ENCODE results near the gene COL26A1. TPM values are rescaled to one million over a fixed set of nuclear protein-coding genes. Genes with fewer than 3 reads are reported as not detected.
A peak's percentile ranks its signal among the peaks of the same experiment; 100 is the strongest.
"Not testable (repeated sequence)": the region's sequence is repeated elsewhere in the genome, so short reads cannot be mapped to it uniquely, and the experiment has no call there.

The COL26A1 gene
- total RNA-seq, 1 donor from 2014 or later = not detected

DNA sequence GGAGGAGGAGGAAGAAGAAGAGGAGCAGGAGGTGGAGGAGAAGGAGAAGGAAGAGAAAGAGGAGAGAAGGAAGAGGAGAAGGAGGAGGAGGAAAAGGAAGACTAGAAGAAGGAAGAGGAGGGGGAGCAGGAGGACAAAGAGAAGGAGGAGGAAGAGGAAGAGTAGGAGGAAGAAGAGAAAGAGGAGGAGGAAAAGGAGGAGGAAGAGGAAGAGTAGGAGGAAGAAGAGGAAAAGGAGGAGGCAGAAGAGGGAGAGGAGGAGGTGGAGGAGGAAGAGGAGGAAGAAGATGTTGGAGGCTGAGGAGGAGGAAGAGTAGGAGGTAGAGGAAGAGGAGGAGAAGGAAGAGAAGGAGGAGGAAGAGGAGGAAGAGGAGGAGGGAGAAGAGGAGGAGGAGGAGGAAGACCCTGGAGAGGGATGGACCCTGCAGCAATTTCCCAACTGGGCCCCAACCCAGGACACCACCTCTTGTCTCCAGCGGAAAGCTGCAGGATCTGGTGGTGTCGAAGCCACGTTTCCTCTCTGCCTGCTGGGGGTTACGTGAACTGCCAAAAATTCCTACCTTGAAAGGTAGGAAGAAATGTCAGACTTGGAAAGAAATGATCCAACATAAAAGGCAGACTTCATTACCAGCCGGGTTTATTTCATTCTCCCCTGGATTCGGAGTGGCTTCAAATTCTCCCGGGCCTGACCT, 38.9 kb downstream of the COL26A1 start:
- DNase-seq (ENCODE audit: low read depth in 2 of 2) = no peak

DNA sequence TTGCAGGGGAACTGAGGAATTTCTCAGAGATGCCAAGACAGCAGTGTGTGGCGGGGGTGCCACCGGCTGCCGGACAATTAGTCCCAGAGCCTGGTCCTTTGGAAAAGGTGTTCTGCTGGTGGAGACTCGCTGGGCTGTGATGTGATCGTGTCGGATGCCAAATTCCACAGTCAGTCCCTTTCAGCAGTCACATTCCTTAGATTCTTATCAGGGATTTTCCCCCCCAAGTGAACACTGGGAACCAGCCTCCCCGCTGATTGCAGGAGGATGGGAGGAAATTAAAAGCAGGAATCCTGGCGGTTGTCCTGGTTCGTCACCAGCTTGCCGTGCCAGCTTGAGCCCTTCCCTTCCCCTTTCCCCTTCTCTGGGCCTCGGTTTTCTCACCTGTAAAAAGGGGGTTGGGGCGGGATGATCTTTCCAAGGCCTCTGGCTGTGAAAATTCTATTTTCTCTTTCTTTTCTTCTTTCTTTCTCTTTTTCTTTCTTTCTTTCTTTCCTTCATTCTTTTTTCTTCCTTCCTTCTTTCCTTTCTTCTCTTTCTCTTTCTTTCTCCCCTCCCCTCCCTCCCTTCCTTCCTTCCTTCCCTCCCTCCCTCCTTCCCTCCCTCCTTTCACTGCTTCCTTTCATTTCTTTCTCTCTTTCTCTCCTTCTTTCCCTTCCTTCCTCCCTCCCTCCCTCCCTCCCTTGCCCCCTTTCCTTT, 39.6 kb downstream of the COL26A1 start:
- peak; percentile 50 to 66 for DNase-seq (ENCODE audit: low read depth in 2 of 2)

DNA sequence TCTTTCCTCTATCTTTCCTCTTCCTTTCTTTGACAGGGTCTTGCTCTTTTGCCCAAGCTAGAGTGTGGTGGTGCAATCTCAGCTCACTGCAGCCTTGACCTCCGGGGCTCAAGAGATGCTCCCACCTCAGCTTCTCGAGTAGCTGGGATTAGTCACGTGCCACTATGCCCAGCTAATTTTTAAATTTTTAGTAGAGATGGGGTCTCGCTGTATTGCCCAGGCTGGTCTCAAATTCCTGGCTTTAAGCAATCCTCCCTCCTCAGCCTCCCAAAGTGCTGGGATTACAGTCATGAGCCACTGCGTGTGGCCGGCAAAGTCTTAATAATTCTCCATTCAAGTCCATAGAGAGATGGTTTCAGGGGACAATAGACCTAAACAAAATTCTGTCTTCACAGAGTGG, 40.2 kb downstream of the COL26A1 start:
- no peak for DNase-seq (ENCODE audit: low read depth in 2 of 2)

DNA sequence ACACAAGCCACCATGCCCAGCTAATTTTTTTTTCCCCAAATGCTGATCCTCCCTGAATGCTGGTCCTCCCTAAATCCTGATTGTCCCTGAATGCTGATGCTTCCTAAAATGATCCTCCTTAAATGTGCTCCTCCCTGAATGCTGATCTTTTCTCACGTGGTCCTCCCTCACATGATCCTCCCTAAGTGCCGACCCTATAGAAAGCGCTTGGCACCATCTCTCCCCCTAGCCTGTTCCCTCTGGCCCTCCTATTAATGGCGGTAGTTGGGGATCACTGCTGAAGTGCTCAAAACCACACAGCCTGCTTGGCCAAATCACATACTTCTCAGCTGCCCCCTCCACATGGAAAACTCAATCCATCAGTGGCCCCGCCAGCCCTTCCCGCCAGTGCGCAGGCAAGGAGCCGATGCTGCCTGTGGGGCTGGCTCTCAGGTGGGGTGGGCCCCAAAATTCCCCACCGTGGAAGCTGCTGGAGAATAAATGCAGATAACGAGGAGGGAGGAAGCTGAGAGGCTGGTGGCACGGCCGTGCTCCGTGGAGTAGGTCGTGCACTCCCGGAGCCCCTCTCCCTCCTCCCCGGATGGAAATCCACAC, 42.9 kb downstream of the COL26A1 start:
- no peak for DNase-seq (ENCODE audit: low read depth in 2 of 2)

DNA sequence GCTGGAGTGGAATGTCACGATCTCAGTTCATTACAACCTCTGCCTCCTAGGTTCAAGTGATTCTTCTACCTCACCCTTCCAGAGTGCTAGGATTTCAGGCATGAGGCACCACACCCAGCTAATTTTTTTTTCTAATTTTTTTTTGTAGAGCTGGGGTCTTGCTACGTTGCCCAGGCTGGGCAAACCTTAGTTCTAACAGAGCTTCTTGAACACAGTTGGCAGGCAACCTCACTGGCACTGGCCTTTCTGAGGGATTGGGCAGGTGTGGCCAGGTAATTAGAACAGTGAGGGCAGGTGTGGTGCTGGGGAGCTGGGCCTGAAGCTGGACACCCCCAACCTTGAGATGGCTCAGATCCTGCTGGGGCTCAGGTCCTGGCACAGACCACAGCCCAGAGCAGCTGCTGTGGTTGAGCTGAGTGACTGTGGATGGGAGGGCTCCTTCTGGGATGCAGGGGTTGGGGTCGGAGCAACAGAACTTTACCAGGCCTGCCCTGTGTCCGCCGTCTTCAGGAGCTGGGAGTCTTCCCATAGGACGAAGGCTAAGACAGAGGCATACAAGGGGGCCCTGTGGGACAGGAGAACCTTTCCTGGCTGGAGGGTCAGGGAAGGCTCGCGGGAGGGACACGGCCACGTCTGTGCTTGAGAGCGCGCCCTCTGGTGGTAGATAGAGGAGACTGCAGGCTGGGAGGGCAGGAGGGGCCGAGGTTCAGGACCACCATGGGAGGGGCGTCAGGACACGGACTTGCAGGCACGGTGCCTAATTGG, 48.2 kb downstream of the COL26A1 start:
- DNase-seq (ENCODE audit: low read depth in 2 of 2) = peak; percentile 9 to 34

DNA sequence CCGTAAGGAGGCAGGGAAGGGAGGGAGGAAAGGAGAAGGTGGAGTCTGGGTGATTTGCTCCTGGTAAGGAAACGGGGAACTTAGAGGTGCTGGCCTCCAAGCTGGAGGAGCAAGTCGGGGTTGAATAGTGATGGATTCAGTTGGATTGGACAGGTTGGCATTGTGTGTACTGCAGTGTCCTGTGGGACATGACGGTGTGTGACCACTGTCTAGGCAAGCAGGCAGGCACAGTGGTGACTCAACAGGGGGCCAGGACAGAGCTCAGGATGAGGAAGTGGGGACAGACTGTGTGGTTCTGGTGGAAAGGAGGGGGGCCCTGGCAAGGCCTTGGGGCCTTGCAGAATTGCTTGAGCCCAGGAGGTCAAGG, 48.8 kb downstream of the COL26A1 start:
- no peak for DNase-seq (ENCODE audit: low read depth in 2 of 2)

DNA sequence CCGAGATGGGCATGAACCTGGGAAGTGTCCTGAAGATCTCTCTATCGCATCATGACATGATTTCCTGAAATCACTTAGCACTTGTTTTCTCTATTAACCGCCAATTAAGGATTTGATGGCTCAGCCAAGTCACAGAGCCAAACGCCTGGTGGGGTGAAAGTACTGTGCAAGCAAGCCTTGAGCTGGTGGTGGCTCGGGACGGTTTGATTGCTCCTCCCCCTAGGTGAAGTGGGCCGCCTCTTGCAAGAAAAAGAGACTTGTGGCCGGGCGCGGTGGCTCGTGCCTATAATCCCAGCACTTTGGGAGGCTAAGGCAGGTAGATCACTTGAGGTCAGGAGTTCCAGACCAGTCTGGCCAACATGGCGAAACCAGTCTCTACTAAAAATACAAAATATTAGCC, 50.3 kb downstream of the COL26A1 start:
- no peak for DNase-seq (ENCODE audit: low read depth in 2 of 2)

DNA sequence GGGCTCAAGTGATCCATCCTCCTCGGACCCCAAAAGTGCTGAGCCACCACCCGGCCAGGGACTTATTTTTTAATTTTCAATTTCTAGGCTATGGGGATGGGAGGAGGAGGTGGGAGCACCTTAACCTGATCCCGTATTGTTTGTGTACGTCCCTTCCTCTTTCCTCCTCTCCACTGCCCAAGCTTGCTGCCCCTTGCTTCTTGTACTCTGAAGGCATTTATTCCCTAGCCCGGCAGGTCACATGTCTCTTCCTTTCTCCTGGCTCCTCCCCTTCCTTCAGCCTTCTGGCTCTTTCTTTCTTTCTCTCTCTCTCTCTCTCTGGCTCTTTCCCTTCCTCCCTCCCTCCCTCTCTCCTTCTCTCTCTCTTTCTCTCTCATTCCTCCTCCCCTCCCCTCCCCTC, 56.0 kb downstream of the COL26A1 start:
- DNase-seq (ENCODE audit: low read depth in 2 of 2) = no peak

DNA sequence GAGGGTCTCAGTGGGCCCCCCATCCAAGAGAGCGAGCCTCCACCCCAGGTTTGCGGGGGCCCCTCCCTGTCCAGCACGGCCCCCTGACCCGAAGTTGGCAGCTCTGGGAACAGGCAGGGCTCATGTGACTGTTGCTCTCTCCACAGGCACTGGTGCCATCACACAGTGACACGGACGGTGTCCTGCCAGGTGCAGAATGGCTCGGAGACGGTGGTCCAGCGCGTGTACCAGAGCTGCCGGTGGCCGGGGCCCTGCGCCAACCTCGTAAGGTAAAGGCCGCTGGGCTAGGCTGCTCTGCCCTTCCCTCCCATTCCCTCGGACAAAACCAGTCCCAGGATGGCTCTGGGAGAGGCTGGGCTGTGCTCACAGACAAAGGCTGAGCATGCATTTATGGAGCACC, 57.2 kb downstream of the COL26A1 start:
- no peak for DNase-seq (ENCODE audit: low read depth in 2 of 2)

DNA sequence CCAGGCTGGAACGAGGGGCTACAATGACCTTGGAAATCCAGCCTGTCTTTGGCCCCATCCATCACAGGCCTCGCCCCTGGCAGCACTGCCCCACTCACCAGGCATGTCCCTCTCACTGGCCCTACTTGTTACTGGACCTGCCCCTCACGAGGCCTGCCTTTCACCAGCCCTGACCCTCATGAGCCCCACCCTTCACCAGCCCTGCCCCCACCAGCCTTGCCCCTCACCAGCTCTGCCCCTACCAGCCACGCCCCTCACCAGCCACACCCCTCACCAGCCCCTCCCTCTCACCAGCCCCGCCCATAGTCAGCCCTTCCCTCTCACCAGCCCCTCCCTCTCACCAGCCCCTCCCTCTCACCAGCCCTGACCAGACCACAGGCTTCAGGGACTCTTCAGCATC, 57.8 kb downstream of the COL26A1 start:
- no peak for DNase-seq (ENCODE audit: low read depth in 2 of 2)

DNA sequence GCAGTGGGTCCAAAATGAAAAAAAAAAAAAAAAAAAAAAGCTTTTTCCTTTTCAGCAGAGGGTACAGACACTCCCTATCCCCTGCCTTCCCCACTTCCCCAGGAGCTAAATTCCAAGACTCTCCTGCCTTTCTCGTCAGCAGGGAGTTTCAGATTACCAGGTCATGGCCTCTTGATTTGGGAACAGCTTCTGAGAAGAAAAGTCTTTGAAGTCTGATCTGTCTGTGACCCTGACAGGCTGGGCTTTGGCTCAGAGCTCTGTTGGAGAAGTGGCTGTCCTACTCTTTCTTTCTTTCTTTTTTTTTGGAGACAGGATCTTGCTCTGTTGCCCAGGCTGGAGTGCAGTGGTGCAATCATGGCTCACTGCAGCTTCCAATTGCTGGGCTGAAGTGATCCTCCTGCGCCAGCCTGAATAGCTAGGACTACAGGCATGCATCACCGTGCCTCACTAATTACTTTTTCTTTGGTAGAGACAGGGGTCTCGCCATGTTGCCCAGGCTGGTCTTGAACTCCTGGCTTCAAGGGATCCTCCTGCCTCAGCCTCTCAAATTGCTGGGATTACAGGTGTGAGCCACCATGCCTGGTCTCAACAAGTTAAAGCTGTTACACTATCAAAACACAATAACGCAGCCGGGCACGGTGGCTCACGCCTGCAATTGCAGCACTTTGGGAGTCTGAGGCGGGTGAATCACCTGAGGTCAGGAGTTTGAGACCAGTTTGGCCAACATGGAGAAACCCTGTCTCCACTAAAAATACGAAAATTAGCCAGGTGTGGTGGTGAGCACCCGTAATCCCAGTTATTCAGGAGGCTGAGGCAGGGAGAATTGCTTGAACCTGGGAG, 59.9 kb downstream of the COL26A1 start:
- DNase-seq (ENCODE audit: low read depth in 2 of 2) = no peak

DNA sequence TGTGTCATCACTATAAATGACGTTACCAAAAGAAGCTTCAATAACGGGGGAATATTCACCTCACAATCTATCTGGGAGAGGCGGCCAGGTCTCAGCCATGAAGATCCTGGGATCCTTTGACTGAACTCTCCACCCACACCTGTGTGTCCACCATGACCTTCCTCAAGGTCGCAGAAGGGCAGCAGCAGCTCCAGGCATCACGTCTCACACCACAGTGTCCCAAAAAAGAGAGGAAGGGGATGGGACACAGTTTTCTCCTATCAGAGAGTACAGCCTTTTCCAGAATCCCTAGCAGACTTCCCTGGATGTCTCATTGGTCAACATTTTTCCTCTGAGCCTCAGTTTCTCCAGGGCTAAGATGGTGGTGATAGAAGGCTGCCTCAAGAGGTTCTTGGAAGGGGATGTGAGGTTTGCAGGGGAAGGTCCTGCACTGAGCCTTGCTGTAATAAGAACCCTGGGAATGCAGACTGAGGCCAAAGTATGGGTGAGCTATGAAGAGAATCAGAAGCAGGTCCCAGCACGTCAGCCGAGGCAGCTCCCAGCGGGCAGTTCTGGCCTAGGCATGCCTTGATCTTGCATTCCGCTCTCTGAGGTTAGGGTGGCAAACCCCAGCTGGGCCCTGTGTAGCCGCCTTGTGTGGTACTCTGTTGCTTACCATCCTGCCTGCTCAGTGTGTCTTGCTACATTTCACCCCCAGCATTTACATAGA, 63.8 kb downstream of the COL26A1 start:
- no peak for DNase-seq (ENCODE audit: low read depth in 2 of 2)

DNA sequence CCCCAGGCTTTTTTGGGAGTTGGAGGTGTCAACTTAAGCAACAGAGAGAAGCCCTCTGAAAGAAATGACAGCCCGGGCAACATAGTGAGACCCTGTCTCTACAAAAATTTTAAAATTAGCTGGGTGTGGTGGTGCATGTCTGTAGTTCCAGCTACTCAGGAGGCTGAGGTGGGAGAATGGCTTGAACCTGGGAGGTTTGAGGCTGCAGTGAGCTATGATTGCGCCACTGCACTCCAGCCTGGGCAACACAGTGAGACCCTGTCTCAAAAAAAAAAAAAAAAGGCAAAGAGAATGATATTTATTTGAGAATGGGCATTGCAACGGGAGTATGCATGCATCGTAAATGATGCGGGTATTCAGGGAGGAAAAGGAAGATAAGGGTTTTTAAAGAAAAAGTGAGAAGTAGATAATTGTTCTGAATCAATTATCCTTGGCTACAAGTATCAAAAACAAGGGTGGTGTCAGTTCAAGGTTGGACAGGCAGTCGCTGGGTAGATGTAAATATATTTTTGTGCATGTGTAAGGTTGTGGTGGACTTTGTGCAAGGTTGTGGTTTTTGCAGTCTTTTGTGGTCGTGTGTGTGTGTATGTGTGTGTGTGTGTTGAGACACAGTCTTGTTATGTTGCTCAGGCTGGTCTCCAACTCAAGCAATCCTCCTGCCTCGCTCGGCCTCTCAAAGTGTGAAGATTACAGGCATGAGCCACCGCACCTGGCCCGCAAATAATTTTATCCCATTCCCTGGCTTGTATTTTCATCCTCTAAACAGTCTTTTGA, 65.6 kb downstream of the COL26A1 start:
- DNase-seq (ENCODE audit: low read depth in 2 of 2) = no peak

DNA sequence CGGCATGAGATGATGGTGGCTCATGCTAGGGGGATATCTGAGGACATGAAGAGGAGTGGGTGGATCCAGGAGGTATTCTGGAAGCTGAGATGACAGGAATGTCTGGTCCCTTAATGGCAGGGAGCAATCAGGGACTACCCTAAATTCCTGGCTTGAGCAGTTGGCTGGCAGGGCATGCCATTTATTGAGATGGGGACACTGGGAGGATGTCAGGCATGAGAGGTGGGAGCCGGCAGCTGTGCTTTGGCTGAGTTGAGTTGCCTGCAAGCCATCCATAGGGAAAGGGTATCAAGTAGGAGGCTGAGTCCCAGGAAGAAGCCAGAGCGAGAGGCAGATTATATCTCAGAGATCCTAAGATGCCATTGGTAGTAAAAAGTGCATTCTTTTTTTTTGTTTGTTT, 69.6 kb downstream of the COL26A1 start:
- no peak for DNase-seq (ENCODE audit: low read depth in 2 of 2)

DNA sequence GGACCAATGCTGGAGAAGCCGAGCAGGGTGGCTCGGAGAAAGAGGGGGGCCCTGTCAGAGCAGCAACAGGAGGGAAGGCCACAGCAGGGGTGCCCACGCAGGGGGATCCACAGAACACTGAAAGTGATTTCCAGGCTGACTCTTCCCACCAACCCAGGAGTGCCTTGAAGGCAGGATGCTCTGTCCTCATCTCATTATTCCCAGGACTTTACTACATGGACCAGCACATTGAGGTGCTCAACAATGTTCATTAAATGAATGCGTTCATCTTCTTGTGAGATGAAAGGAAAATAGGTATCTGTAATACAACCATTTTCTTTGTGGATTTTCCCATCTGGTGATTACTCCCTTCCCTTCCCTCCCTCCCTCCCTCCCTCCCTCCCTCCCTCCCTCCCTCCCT, 71.0 kb downstream of the COL26A1 start:
- no peak for DNase-seq (ENCODE audit: low read depth in 2 of 2)

DNA sequence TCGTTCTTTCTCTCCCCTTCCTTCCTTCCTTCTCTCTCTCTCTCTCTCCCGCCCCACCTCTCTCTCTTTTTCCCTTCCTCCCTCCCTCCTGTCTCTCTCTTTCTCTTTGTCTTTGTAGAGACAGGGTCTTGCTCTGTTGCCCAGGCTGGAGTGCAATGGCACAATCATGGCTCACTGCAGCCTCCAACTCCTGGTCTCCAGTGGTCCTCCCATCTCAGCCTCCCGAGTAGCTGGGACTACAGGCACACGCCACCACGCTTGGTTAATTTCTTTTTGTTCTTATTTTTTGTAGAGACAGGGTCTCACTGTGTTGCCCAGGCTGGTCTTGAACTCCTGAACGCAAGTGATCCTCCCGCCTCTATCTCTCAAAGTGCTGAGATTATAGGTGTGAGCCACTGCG, 71.5 kb downstream of the COL26A1 start:
- not testable (repeated sequence) for DNase-seq (ENCODE audit: low read depth in 2 of 2)

DNA sequence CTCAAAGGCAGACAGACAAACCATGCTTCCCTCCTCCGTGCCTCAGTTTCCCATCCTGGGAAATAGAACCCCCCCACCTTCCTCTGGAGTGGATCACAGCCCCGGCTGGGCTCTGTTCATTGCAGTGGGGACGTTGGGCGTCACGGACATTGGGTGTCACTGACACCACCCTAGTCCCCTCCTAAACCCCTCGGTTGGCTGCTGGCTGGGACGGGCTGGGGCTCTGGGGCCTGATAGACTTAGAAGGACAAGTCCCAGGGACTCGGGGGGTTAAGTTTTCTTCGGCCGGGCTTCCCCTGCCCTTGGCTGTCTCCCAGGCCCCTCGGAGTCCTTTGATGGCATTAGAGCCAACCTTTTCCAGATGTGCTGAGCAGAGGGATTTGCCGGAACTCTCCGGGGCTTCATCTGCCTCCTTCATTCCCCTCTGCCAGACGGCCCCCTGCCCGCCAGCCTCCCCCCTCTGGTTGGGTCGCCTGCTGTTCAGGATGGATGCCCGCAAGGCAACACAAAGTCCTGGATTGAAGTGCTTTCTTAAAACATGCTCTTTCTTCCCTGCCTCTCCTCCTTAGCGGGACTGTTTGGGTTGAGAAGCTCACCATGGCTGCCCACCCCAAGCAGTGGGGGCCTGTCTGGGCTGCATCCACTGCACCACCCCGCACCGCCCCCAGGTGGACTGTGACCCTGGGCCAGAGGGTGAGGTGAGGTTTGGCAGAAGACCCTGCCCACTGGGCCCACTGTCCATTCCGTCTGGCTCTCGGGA, 73.0 kb downstream of the COL26A1 start:
- DNase-seq (ENCODE audit: low read depth in 2 of 2) = no peak

DNA sequence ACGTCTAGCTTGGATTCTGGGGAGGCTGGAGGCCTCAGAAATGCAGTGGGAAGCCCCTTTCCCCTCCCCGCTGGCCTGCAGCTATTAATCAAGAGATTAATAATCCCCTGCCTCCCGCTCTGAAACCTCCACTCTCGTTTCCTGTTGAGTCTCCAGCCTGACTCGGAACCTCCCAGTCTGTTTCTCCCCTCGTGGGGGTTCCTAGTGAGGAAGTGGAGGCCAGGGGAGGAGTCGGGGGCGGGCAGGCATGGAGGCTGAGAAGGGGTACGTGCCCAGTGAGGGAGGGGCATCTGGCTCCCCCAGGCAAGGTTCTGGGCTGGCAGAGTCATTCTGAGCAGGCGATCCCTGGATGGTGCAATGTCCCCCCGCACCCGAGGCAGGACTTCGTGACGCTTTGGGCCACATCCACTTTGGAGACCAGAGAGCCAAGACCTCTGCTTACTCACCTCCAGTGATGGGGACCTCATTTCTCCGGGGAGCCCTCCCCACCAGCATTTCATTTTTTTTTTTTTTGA, 73.6 kb downstream of the COL26A1 start:
- DNase-seq (ENCODE audit: low read depth in 2 of 2) = no peak
